COR-L47 (cell line): ENCODE data around the gene VPS16.
A peak's percentile ranks its signal among the peaks of the same experiment; 100 is the strongest.

Experiments used
- DNase-seq: peaks from one replicate; lab custom pipeline; 2025; lab: John Stamatoyannopoulos, UW

VPS16 gene

GRCh38 chr20:2840138-2840966, at the start of gene VPS16, which contains the start of gene PCED1A:
Gene VPS16 (plus strand): TSS chr20:2840745. CDS start chr20:2840775, 30 bp downstream.
Gene PCED1A (minus strand): TSS chr20:2840655. CDS start chr20:2839912, 743 bp downstream.
- DNase-seq, result peak; percentile 77

- no peak for DNase-seq
These were observed 47.1 kb upstream of the VPS16 start for GRCh38 chr20:2793471-2793870.

- no peak for DNase-seq
These were observed 46.3 kb upstream of the VPS16 start for GRCh38 chr20:2794202-2794748.

- no peak for DNase-seq
These were observed 45.6 kb upstream of the VPS16 start for GRCh38 chr20:2794866-2795447.

DNA sequence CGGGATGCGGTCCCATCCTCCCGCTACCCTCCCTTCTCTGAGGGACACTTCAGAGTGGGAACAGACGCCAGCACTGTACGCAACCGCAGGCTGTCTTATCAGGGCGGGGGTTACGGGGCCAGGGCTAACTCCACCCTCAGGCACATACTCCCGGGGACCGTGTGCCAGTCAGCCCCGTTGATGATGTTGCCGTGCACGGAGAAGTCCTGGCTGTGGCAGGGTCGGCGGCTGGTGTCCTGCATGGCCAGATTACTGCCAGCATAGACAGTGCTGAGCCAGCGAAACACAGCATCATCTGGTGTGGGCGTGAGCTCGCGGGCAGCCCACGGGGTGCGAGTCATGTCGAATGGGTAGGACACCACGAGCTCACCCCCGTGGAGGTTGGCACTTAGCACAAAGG, 45.1 kb upstream of the VPS16 start:
- DNase-seq, result no peak

DNA sequence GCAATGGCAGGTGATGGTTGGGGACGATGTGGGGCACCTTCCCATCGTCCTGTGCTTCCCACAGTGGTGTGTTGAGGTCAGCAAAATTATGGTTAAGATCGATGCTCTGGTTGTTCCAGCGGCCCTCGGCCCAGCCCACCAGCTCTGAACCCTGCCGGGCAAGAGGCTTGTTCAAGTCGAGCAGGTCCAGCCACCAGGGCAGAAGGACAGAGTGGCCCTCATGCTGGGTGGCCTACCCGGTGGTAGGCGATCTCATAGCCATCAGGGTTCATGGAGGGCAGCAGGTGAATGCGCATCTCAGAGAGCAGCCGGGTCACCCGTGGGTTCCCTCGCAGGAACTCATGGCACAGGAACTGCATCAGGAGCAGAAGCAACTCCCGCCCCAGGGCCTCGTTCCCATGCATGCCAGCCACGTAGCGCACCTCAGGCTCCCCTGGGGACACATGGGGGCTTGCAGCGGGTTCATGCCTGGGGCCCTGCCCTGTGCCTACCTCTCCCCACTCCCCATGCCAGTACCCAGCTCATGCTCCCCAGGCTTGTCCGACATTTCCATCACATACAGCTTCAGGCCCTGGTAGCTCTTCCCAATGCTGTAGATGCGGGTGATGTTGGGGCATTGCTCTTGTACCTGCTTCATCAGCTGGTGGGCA, 44.4 kb upstream of the VPS16 start:
- DNase-seq, result no peak

DNA sequence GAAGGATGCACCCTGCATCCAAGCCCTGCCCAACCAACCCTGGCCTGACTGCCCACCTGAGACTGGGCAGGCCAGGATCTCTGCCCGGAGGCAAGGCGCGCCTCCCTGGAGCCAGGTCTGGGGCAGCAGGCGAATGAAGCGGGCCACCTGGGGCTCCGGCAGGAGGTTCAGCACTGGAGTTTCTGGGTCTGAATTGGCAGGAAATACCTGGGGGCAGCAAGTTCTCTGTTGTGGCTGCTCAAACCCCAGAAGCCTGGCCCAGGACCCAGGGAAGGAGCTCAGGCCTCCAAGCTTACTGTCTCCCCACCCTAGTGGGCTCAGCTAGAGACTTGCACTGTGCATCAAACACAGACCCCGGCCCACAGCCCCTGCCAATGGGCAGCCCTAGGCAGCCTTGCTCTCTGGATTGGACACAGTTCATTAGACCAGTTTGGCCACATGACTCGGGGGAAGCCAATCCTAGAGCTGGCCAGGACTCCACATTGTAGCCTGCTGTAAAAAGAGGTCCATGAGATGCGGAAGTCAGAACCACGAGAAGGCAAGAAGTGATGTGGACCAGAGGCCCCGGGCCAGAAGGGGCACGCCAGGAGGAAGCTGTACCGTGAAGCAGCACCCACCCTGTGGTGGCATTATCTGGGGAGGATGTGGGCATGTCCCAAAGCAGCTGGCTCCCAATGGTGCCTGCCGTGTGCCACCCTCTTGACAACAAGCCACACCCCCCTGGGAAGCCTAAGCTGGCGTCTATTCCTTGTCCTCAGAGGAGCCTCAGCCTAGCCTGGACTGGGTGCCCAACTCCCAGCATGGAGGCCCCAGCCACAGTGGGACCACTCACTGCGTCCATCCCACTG, 43.2 kb upstream of the VPS16 start:
- no peak for DNase-seq

DNA sequence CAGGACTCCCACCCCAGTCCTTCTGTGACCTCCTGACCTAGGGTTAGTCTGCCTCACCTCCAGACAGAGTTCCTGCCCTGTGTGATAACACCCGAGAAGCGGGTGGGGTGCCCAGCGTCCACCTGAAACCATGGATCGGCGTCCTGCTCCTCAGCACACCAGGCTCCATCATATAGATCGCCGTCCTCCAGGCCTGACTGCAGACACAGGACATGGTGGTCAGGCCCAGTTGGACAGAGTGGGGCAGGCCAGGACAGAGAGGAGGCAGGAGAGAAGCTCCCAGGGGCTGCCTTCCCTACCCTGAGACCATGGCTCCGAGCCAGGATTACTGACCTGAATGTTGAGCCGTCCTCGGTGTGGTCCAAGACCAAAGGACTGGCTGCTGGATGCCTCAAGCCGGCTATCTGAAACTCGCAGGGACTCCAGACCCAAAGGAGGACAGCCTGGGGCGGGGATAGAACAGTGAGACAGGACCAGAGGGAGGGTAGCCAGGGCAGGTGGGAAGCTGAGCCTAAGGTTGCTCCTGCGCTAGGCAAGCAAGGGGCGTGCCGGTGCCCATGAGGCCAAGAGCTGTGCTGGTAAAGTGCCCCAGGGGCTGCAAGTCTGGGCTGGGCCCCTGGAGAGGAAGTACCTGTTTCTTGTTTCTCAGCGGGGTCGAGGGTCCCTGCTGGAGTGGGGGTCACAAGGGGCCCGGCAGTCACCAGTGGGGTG, 42.3 kb upstream of the VPS16 start:
- DNase-seq, result no peak

GRCh38 chr20:2798814-2799213, 41.7 kb upstream of the VPS16 start:
- no peak for DNase-seq

DNA sequence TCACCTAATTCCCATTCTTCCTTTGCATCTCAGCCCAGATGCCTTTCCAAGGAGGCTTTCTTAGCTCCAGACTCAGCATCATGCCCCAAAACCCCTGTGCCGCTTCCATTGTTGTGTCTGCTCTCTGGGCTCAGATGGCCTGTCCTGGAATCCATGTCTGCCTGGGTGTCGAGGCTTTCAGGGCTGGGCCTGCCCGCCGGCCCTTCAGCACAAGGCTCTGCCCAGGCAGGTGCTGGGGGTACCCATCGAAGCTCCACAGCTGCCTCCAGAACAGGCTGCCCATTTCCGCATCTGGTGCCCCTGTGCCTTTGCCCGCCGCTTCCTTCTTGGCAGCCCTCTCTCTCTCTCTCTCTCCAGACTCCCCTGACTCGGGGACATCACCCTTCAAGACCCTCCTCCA, 41.3 kb upstream of the VPS16 start:
- DNase-seq, result no peak

DNA sequence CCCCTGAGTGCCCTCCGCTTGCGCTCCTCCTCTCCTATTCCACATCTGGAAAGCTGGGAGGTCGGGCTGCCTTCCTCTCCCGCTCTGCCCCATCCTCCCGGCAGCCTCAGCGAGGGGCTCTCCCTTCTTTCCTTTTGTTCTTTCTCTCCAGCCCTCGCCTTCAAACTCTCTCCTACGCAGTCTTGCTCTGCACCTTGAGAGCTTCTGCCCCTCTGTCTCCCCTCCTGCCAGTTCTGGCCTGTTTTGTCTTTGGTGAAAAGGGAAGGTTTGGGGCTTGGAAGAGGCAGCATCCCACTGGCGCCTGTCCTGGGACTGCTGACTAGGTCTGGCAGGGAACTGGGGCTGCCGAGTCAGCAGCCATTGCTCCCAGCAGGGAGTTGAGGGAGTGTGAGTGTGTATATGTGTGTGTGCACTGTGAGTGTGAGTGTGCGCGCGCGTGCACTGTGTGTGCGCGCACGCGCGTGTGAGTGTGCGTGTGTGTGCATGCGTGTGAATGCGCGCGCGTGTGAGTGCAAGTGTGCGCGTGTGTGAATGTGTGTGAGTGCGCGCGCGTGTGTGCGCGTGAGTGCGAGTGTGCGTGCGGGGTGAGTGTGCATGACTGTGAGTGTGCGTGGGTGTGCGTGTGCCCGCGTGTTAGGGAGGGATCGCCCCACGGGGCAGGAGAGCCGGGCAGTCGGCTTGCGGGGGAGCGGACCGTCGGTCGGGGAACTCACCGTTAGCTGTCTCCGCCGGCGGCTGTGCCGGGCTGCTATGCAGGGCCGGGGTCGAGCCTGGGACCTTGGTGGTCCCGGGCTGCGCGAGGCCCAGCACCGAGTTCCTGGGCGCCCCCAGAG, 40.6 kb upstream of the VPS16 start:
- no peak for DNase-seq

GRCh38 chr20:2800521-2801285, 39.8 kb upstream of the VPS16 start, which contains the start of gene CPXM1:
Gene CPXM1 (minus strand): TSS chr20:2800627. CDS start chr20:2800572, 55 bp downstream.
- DNase-seq, result no peak

DNA sequence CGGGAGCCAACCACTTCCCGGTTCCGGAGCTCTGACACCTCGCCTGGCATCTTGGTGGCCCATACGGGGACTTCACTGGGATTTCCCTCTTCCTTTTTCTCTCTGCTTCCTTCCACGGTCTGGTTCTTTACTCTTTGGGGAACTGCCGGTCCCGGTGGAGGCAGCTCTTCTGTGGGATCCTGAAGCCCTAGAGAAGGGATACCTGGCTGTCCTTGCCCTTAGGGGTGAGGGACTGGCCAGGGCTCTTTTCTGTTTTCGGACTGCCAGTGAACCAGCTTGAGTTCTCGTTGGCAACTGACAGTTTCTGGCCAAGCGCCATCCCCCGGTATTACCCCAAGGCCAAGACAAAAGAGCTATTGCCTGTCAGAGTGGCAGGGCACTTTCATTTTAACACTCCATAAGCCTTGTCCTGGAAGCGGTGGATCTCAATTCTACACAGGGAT, 39.2 kb upstream of the VPS16 start:
- no peak for DNase-seq

GRCh38 chr20:2804041-2804828, 36.3 kb upstream of the VPS16 start:
- DNase-seq, result no peak

DNA sequence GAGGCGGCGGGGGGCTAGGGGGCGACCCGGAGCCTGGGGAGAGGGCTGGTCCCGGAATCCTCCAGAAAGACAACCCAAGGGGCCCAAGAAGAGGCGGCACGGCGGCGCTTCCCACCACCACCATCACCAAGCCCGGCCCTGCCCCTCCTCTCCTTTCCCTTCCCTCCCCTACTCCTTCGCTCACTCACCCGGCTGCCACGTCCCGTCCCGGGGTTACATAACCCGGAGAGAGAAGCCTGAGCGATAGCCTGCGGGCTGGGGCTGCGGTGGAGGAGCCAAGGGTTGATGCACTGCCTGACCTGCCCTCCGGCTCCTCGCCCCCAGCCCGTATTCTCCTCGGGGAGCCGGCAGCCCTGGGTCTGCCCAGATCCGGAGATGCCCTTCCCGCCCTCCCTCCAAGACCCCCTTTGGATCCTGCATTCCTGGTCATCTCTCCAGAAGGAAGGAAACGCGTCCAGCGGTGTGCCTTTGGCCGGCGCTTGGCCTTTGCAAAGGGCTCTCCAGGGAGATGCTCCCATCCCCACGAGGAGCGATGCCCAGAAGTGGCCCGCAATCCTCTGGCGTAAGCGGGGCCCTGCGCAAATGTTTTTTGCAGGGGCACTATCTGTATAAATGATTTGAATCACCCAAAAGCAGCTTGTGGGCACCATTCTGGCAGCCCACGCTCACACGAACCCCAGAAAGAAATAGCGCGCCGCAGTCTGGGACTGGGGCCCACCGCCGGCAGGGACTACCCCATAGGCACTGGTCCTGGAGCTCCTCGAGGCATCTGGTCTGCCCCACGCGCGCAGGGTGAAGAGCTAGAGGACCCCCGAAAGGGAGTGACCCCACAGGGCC, 35.5 kb upstream of the VPS16 start:
- DNase-seq, result no peak

DNA sequence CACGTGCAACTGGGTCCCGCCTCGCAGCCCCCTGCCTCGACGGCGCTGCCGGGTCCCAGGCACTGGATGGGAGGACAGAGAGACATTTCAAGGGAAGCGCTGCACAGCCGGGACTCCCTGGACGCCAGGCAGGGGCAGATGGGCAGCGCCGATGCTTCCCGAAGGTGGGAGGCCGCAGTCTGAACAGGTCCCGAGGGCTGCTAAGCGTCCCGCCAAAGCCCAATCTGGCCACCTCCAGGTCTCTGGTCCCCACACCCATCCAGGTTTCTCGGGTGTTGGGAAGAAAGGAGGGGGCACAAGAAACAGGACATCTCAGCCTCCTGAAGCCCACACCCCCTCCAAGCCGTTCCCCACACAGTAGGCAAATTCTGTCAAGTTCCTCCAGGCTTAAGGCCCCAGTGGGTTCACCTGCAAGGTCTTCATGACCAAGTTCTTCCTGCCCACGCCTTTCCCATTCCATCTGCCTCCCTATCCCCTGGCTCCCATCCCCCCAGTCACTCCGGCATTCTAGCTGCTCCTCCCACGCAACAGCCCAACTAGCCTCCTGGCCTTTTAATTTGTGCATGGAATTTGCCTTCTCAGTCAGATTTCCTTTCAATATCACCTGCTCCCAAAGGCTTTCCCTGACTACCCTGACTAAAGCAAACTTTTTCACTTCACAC, 34.7 kb upstream of the VPS16 start:
- no peak for DNase-seq

DNA sequence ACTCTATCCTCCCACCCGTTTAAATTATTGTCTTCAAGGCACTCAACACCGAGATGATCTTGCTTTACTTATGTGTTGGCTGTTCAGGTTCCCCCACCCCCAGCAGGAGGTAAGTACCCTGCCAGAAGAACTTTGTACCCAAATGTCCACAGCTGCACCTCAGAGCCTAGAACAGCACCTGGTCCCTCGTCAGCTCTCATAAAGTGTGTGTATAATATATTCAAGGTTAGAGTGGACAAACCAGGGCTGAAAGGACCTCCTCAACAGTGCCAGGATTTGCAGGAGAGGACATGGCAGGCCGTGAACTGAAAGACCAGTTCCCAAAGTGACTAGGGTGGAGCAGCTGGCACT, 34.2 kb upstream of the VPS16 start:
- no peak for DNase-seq
